ENCODE results near the gene THRB.
"Not testable (repeated sequence)": the region's sequence is repeated elsewhere in the genome, so short reads cannot be mapped to it uniquely, and the experiment has no call there.

Gene THRB

GRCh38 chr3:24401090-24401810, 93.4 kb downstream of the THRB start:
- DNase-seq = no peak

GRCh38 chr3:24400450-24400849, 94.2 kb downstream of the THRB start:
- DNase-seq = no peak

- DNase-seq = no peak
Observed at GRCh38 chr3:24400015-24400414, 94.6 kb downstream of the THRB start.

- DNase-seq = no peak
Observed at GRCh38 chr3:24399614-24400013, 95.0 kb downstream of the THRB start.

- not testable (repeated sequence) for DNase-seq
Observed at GRCh38 chr3:24398712-24399111, 95.9 kb downstream of the THRB start.

- no peak for DNase-seq
Observed at GRCh38 chr3:24396338-24396737, 98.3 kb downstream of the THRB start.

GRCh38 chr3:24394754-24395153, 99.9 kb downstream of the THRB start:
- DNase-seq = no peak

GRCh38 chr3:24393316-24393715, 101.3 kb downstream of the THRB start:
- no peak for DNase-seq

GRCh38 chr3:24390169-24391130, 104.2 kb downstream of the THRB start:
- no peak for DNase-seq

- DNase-seq = no peak
Observed at GRCh38 chr3:24389108-24390090, 105.3 kb downstream of the THRB start.

GRCh38 chr3:24388611-24389010, 106.0 kb downstream of the THRB start:
- no peak for DNase-seq

- DNase-seq = no peak
Observed at GRCh38 chr3:24388159-24388558, 106.5 kb downstream of the THRB start.

- DNase-seq = no peak
Observed at GRCh38 chr3:24387493-24387892, 107.2 kb downstream of the THRB start.

GRCh38 chr3:24387000-24387399, 107.7 kb downstream of the THRB start:
- no peak for DNase-seq

- no peak for DNase-seq
Observed at GRCh38 chr3:24386458-24386857, 108.2 kb downstream of the THRB start.

- DNase-seq = no peak
Observed at GRCh38 chr3:24385012-24385615, 109.5 kb downstream of the THRB start.

GRCh38 chr3:24382647-24383046, 112.0 kb downstream of the THRB start:
- DNase-seq = no peak

- no peak for DNase-seq
Observed at GRCh38 chr3:24379936-24380335, 114.7 kb downstream of the THRB start.

- no peak for DNase-seq
Observed at GRCh38 chr3:24378313-24378712, 116.3 kb downstream of the THRB start.

GRCh38 chr3:24377218-24377993, 117.2 kb downstream of the THRB start:
- peak; percentile 65 to 83 (median 73) for DNase-seq

GRCh38 chr3:24375947-24376384, 118.7 kb downstream of the THRB start:
- DNase-seq = no peak
